HL-60 (cell line): Measurements from ENCODE around the gene MAN1C1.

Source experiments
- DNase-seq, 2 experiments: peaks; one replicate each; pipeline ENCODE4 v3.0.0-alpha.2; 2010 to 2020; ENCODE audit warnings: low read depth in 1 of 2, low spot score in 1 of 2
- H3K27ac ChIP-seq: fragments of 250-450 bp; sonication (Bioruptor Pico); replicated peaks from 2 replicates; pipeline ENCODE4 v1.5.1; 2020; ENCODE audit warnings: mild to moderate bottlenecking, moderate library complexity
- H3K27me3 ChIP-seq: fragments of 250-450 bp; sonication (Bioruptor Pico); 2 replicates; pipeline ENCODE4 v1.5.1; 2021; ENCODE audit warnings: mild to moderate bottlenecking, moderate library complexity; ENCODE audit not compliant: insufficient read depth, poor library complexity, severe bottlenecking
- H3K4me3 ChIP-seq: replicated peaks from 2 replicates; pipeline ENCODE4 v1.5.1; 2011; ENCODE audit warnings: mild to moderate bottlenecking, control low read depth, low read length; ENCODE audit not compliant: insufficient read depth
- CTCF ChIP-seq: IDR thresholded peaks from one replicate; pipeline ENCODE4 v1.5.1; 2011; ENCODE audit warnings: low read length, control low read depth, inconsistent platforms; ENCODE audit not compliant: insufficient read depth
- GABPA ChIP-seq: IDR thresholded peaks from 2 replicates; pipeline ENCODE4 v1.6.1; 2012; ENCODE audit warnings: low read depth
- POLR2AphosphoS5 ChIP-seq: IDR thresholded peaks from 2 replicates; pipeline ENCODE4 v1.6.1; 2012; ENCODE audit warnings: low read depth
- SPI1 ChIP-seq: IDR thresholded peaks from 2 replicates; pipeline ENCODE4 v1.6.1; 2012; ENCODE audit warnings: low read depth, mild to moderate bottlenecking, borderline replicate concordance
- TF ChIP-seq, protein P1 (sequence below): IDR thresholded peaks from 2 replicates; pipeline ENCODE4 v1.6.1; 2012; ENCODE audit warnings: low read depth; ENCODE audit not compliant: insufficient replicate concordance

The MAN1C1 gene

GRCh38 chr1:25688390-25689119 is 72.0 kb downstream of the MAN1C1 start:
- Histone ChIP-seq H3K4me3 (no peak overlapping the region), H3K27ac (no peak overlapping the region), H3K27me3 (no peaks in the 10 kb centered on the region)
- no peak for TF ChIP-seq GABPA
- TF ChIP-seq POLR2AphosphoS5 = no peak
- TF ChIP-seq, protein P1, sequence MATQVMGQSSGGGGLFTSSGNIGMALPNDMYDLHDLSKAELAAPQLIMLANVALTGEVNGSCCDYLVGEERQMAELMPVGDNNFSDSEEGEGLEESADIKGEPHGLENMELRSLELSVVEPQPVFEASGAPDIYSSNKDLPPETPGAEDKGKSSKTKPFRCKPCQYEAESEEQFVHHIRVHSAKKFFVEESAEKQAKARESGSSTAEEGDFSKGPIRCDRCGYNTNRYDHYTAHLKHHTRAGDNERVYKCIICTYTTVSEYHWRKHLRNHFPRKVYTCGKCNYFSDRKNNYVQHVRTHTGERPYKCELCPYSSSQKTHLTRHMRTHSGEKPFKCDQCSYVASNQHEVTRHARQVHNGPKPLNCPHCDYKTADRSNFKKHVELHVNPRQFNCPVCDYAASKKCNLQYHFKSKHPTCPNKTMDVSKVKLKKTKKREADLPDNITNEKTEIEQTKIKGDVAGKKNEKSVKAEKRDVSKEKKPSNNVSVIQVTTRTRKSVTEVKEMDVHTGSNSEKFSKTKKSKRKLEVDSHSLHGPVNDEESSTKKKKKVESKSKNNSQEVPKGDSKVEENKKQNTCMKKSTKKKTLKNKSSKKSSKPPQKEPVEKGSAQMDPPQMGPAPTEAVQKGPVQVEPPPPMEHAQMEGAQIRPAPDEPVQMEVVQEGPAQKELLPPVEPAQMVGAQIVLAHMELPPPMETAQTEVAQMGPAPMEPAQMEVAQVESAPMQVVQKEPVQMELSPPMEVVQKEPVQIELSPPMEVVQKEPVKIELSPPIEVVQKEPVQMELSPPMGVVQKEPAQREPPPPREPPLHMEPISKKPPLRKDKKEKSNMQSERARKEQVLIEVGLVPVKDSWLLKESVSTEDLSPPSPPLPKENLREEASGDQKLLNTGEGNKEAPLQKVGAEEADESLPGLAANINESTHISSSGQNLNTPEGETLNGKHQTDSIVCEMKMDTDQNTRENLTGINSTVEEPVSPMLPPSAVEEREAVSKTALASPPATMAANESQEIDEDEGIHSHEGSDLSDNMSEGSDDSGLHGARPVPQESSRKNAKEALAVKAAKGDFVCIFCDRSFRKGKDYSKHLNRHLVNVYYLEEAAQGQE = no peak
- TF ChIP-seq SPI1 = no peak
- no peak for TF ChIP-seq CTCF
- no peak for DNase-seq

DNA sequence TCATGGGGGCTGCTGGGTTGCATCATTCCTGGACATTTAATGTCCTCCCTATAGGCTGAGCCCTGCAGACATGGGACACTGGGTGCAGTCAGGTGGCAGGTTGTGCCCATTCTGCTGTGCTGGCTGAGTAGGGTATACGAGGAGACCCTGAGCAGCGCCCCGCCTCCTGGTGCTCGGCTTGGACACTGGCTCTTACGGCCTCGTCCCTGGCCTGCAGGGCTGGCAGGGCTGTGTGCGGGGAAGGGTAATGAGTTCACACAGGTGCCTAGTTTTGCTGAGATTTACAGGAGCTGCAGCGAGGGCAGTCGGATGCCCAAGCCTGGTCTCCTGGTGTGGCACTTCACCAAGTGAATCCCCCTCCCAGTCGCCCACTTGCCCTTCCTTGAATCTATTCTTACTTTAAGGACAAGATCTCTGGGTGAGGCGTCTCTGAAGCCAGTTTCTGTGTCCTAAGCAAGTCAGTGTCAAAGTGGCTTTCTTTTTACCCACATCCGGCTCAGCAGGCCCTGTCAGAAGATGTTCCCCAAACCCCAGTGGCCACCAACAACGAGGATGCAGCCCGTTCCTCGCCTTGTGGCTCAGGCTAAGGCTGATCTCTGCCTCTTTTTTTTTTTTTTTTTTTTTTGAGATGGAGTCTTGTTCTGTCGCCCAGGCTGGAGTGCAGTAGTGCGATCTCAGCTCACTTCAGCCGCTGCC is 73.2 kb downstream of the MAN1C1 start:
- no peak for TF ChIP-seq CTCF
- TF ChIP-seq SPI1 = no peak
- TF ChIP-seq, protein P1 = no peak
- no peak for TF ChIP-seq POLR2AphosphoS5
- no peak for TF ChIP-seq GABPA
- Histone ChIP-seq H3K4me3 (no peak overlapping the region), H3K27ac (no peak overlapping the region), H3K27me3 (no peaks in the 10 kb centered on the region)
- peak in 1 of 2 experiments; percentile 65 for DNase-seq

DNA sequence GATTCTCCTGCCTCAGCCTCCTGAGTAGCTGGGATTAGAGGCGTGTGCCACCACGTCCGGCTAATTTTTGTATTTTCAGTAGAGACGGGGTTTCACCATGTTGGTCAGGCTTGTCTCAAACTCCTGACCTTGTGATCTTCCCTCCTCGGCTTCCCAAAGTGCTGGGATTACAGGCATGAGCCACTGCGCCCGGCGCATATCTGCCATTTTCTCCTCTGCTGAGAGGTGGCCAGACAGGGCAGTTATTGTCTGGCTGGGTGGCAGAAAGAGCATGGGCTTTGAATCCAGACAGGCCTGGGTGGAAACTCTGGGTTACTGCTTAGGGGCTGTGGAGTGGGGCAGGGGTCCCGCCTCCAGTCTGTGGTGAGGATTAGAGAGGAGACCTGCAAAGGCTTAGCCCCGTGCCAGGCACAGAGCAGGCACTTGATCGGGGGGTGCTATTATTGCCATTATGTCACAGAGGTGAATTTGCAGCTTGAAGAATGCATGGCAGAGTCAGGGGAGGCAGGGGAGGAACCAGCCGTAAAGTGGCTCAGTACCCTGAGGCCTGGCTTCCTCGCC is 73.9 kb downstream of the MAN1C1 start:
- Histone ChIP-seq H3K4me3 (no peak overlapping the region), H3K27ac (no peak overlapping the region), H3K27me3 (no peaks in the 10 kb centered on the region)
- DNase-seq = no peak
- TF ChIP-seq POLR2AphosphoS5 (no peak), SPI1 (no peak), CTCF (no peak), GABPA (no peak)
- TF ChIP-seq, protein P1 = no peak
